Stimulated activated CD4-positive, alpha-beta T cell treated with anti-CD3 and anti-CD28 coated beads, Interleukin-1b, Interleukin-23, amount 100 ng/mL, for 24 hours (primary cell): ENCODE results near the gene DSN1.

Experiments
- DNase-seq, 4 experiments: peaks; one replicate each; pipeline ENCODE4 v3.0.0-alpha.2; 2020; ENCODE audit warnings: low read depth in 4 of 4, low spot score in 1 of 4

Gene DSN1

DNA sequence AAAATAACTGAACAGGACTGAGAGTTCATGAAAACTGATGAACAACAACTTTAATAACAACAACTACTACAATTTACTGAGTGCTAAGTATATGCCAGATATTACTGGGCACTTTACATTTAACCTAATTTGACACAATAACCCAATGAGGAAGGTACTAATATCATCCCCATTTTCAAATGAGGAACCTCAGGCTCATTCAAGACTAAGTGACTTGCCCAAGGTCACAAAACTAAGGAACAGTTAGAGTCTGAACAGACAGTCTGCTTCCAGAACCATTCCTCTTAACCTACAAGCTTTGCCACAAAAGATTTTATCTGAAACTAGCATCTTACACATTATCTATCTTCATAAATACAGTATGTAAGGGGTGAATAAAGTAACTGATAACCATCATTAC lies 17.1 kb downstream of the DSN1 start:
- DNase-seq = no peak

GRCh38 chr20:36754656-36755222 lies 18.8 kb downstream of the DSN1 start:
- DNase-seq = no peak

- no peak for DNase-seq
These were observed 21.0 kb downstream of the DSN1 start for GRCh38 chr20:36752582-36752981.

DNA sequence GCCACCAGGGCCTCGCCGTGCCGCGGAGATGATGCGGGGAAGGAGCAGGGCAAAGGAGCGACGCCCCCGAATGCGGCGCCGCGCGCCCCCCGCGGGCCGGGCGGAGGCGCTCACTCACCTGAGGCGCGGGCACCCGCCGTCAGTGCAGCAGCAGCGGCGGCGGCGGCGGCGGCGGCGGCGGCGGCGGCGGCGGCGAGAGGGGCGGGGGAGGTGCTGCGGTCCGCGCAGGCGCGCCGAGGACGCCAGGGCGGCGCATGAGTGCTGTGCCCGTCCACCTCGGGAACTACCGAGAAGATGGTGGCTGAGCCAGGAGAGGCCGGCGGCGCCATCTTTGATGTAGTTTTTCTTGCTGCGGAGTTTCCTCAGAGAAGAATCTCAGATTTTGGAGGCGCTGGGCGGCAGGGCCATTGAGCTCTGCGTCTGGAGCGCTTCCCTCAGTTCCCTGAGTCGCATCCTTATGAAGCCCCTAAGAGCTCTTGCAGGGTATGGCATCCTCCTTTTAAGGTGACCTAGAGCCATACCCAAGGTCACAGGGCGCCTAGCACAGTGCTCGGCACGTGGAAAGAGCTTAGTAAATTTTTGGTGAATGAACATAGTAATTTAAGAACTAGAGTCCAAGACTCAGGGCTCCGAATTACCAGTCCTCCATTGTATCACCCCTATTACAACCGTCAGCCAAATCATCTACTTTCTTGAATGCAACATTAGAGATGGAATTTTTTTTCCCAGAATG lies 27.5 kb downstream of the DSN1 start, which contains the start of gene NDRG3:
Gene NDRG3 (minus strand): TSS at position 164 of the 733 bp plus-strand sequence. CDS start 24,355 bp downstream, outside the sequence.
- DNase-seq = peak; percentile 75 to 88 (median 80)

DNA sequence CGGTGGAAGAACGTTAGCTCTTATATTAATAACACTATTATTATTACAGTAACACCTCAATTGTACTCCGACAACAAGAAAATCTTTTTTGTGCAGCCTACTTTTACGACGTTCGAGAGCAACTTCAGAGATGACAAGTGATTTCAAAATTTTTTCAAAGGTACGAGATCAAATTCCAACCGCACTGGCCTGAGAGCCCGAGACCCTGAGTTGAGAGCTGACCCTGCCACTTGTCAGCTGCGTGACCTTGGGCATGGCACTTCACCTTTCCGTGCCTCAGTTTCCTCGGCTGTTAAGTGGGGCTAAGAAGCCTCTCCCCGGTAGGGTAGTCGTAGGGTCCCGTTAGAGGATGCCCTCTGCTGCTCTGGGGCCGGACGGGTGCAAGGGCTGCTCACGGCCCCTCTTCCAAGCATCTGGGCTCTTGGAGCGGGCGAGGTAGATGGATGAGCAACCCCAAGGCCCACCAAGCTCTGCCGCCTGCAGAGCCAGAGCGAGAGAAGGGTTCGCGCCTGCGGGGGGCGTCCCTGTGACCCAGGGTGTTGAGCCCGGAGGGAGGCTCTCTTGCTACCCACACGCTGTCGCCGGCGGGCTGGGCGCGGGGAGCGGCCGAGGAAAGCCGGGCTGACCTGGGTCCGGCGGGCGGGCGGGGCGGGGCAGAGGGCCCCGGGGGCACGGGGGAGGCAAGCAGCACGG lies 28.2 kb downstream of the DSN1 start:
- no peak for DNase-seq

GRCh38 chr20:36744764-36745191 lies 28.8 kb downstream of the DSN1 start:
- DNase-seq = no peak

DNA sequence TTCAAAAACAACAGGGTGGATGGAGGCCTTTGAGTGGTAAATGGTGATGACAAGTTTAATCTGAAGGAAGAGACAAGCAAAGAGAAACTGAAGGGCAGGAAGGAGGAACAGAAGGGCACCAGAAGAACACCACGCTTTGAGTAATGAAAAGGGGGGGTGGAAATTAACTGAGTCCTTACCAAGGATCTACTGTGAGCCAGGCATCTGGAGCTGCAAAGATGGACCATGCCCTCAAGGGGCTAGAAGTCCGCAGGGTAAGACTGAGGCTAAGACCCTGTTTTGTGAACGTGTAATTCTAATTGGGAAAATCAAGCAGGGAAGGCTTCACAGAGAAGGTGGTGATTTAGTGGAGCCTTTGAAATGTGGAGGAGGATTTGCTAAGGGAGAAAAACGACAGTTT lies 29.3 kb downstream of the DSN1 start:
- no peak for DNase-seq

- no peak for DNase-seq
These were observed 31.0 kb downstream of the DSN1 start for GRCh38 chr20:36742558-36742957.

GRCh38 chr20:36741072-36741471 lies 32.5 kb downstream of the DSN1 start:
- no peak for DNase-seq

DNA sequence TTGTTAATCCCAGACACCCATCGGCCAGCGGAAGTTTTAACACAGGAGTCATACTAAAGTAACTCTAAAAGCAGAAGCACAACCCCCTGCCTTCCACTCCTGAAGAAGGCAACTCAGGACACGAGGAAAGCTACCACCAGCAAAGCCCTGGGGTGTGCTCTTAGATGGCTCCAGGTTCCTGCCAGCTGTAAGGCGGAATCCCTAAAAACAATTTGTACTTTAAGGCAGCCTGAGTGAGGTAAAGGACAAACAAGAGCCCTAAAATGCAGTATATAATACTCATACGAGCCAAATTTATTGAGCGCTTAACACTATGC lies 36.4 kb downstream of the DSN1 start:
- no peak for DNase-seq

- no peak for DNase-seq
These were observed 36.9 kb downstream of the DSN1 start for GRCh38 chr20:36736451-36737182.

DNA sequence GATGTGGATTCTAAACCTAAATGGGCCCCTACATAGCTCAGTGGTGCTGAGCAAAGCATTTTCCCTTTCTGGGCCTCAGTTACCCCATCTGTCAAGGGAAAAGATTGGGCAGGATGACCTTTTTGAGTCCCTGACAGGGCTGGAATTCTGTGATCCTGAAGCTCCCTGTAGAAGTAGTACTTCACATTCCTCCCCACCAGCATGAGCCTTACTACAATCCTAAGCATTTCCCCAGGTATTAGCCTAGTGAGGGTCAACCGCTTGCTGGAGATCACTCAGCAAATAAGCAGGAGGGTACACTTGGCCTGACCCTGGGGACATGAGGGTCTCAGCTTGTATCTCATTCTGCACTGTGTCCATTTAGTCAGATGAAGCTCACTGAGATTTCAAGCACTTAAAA lies 41.1 kb downstream of the DSN1 start:
- DNase-seq = no peak

GRCh38 chr20:36728986-36729385 lies 44.6 kb downstream of the DSN1 start:
- peak in 1 of 4 experiments; percentile 5 for DNase-seq

DNA sequence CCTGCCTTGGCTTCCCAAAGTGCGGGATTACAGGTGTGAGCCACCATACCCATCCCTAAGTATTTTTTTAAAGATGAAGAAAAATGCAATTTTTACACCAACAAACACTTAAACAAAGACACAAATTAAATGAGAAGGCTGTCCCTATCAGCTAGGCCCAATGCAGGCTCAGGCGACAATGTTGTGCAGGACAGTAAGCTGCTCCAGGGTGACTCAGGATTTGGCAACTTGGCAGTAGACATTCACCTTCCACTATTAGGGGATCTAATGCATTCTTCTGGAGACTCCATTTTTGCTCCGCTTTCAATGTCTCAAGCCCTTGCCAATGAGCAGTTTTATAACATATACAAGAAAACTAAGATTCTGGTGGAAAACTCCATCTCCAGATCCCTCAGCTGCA lies 47.4 kb downstream of the DSN1 start:
- no peak for DNase-seq

GRCh38 chr20:36720510-36720909 lies 53.1 kb downstream of the DSN1 start:
- DNase-seq = peak in 1 of 4 experiments; percentile 7

DNA sequence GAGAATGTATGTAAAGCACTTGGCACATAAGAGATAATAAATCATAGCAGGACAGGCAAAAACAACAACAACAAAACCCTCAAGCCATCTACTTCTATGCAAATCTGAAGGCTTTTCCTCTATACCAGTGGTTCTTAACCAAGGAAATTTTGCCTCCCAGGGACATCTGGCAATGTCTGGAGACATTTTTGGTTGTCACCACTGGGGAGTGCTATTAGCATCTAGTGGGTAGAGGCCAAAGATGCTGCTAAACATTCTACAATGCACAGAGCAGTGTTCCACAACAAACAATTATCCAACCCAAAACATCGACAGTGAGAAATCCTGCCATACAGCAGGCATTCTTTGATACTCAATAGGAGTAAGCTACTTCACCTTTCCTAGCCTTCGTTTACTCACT lies 55.9 kb downstream of the DSN1 start:
- no peak for DNase-seq

DNA sequence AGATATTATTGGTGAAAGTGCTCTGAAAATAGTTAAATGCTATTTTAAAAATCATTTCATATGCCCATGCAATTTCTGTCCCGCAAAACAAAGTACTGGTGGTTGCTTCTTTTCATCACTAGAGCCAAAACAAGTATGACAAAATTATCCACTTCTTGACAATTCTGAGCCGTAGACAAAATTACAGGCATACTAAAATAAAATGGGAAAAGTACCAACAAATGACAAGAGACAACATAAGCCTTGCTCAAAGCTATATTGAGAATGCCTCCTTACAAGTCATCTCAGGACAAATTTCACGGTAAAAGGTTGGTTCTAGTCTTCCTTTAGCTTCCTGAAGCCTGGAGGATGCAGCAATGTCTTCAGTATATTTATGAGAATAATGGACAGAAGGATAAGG lies 56.5 kb downstream of the DSN1 start:
- DNase-seq = no peak

GRCh38 chr20:36712775-36713174 lies 60.8 kb downstream of the DSN1 start:
- no peak for DNase-seq

- DNase-seq = no peak
These were observed 64.4 kb downstream of the DSN1 start for GRCh38 chr20:36709126-36709525.

DNA sequence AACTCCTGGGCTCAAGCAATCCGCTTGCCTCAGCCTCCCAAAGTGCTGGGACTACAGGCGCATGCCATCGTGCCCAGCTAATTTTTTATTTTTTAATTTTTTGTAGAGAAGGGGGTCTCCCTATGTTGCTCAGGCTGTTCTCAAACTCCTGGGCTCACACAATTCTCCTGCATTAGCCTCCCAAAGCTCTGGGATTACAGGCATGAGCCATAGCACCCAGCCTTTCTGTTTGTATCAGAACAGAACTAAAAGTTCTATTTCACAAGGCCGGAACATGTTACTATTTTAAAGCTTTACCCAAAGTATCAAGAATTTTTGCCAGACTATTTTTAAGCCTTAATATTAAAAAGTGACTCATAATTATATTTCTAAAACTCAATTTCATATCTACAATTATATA lies 70.0 kb downstream of the DSN1 start:
- no peak for DNase-seq
